Activated T-cell treated with anti-CD3 and anti-CD28 coated beads, Interleukin-2, amount 50 U/mL, for 72 hours (primary cell): ENCODE data around the gene MYO18B. TPM values are rescaled to one million over a fixed set of nuclear protein-coding genes. Genes with fewer than 3 reads are reported as not detected.

ENCODE experiments used
- ATAC-seq, 2 donors: fragments of 150-1000 bp; cut with Tn5 transposase; replicated peaks in 1 of 2; 2 replicates each; pipeline ENCODE4 v1.10.0; 2021; ENCODE audit warnings: moderate library complexity in 2 of 2, mild to moderate bottlenecking in 1 of 2
- DNase-seq, 2 donors: peaks; one replicate each; pipeline ENCODE4 v3.0.0; 2021 to 2022; ENCODE audit warnings: mixed read lengths in 1 of 2
- H3K27ac Mint-ChIP-seq: one replicate; pipeline ENCODE4 v1.8.0; 2022; ENCODE audit warnings: mild to moderate bottlenecking, moderate library complexity, mixed read lengths
- H3K27me3 Mint-ChIP-seq: one replicate; pipeline ENCODE4 v1.8.0; 2022; ENCODE audit warnings: low read depth, mixed read lengths
- H3K36me3 Mint-ChIP-seq, 2 donors: one replicate each; pipeline ENCODE4 v1.8.0; 2022; ENCODE audit warnings: mixed read lengths in 2 of 2, mild to moderate bottlenecking in 1 of 2; ENCODE audit not compliant: insufficient read depth in 2 of 2
- H3K4me1 Mint-ChIP-seq: one replicate; pipeline ENCODE4 v1.8.0; 2022; ENCODE audit warnings: low read depth, mixed read lengths
- H3K4me3 Mint-ChIP-seq, 2 donors: one replicate each; pipeline ENCODE4 v1.8.0; 2022; ENCODE audit warnings: mild to moderate bottlenecking in 2 of 2, mixed read lengths in 2 of 2, moderate library complexity in 2 of 2
- H3K9me3 Mint-ChIP-seq, 2 donors: one replicate each; pipeline ENCODE4 v1.8.0; 2022; ENCODE audit warnings: mixed read lengths in 2 of 2
- total RNA-seq, 2 donors: library from RNA; stranded (reverse); gene quantifications; one replicate each; pipeline ENCODE4 v1.2.3, GENCODE V29; 2022

MYO18B gene
- total RNA-seq, 2 donors from 2014 or later, result 2.4 to 2.8 TPM

- Mint-ChIP-seq H3K4me3 (no peak overlapping the region), H3K9me3 (peaks cover 0 to 2% of the 10 kb centered on the region in 2 donors), H3K4me1 (no peaks in the 10 kb centered on the region), H3K36me3 (no peaks in the 10 kb centered on the region), H3K27me3 (peaks cover 7% of the 10 kb centered on the region), H3K27ac (no peak overlapping the region)
- ATAC-seq (no peak), DNase-seq (no peak)
Observed at GRCh38 chr22:26023104-26023775, 281.3 kb downstream of the MYO18B start.

DNA sequence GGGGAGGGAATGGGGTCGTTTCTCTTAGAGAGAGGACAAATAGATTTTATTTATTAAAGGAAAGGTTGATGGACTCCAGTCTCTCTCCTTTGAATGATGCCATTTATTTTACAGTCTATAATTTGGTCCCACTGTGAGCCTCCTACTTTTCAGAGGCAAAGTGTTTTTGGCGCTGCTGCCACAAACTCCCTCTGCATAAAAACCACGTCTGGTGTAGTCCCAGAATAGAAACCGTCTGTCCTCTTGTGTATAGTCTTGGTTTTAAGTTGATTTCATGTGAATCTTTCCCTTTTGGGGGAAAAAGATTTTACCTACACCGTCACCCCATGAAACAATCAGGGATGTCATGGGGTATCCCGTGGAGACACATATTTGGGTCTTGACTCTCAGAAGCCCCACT is 283.6 kb downstream of the MYO18B start:
- Mint-ChIP-seq H3K9me3 (peaks cover 0 to 2% of the 10 kb centered on the region in 2 donors), H3K27me3 (no peaks in the 10 kb centered on the region), H3K36me3 (no peaks in the 10 kb centered on the region), H3K27ac (no peak overlapping the region), H3K4me3 (no peak overlapping the region), H3K4me1 (no peaks in the 10 kb centered on the region)
- ATAC-seq, result no peak
- no peak for DNase-seq

- H3K4me3 Mint-ChIP-seq, result no peak overlapping the region
- DNase-seq (no peak), ATAC-seq (no peak)
- H3K9me3 Mint-ChIP-seq, result peaks cover 0 to 2% of the 10 kb centered on the region in 2 donors
- no peaks in the 10 kb centered on the region for H3K4me1 Mint-ChIP-seq
- no peak overlapping the region for H3K27ac Mint-ChIP-seq
- H3K36me3 Mint-ChIP-seq, result no peaks in the 10 kb centered on the region
- no peaks in the 10 kb centered on the region for H3K27me3 Mint-ChIP-seq
Observed at GRCh38 chr22:26027341-26027740, 285.4 kb downstream of the MYO18B start.

- Mint-ChIP-seq H3K4me3 (no peak overlapping the region), H3K27me3 (no peaks in the 10 kb centered on the region), H3K4me1 (no peaks in the 10 kb centered on the region), H3K27ac (no peak overlapping the region), H3K9me3 (peaks cover 0 to 2% of the 10 kb centered on the region in 2 donors), H3K36me3 (peaks cover 0 to 2% of the 10 kb centered on the region in 2 donors)
- no peak for ATAC-seq
- no peak for DNase-seq
Observed at GRCh38 chr22:26031641-26032040, 289.7 kb downstream of the MYO18B start.

GRCh38 chr22:26033071-26033470 is 291.1 kb downstream of the MYO18B start:
- Mint-ChIP-seq H3K4me3 (no peak overlapping the region), H3K27me3 (no peaks in the 10 kb centered on the region), H3K4me1 (no peaks in the 10 kb centered on the region), H3K27ac (no peak overlapping the region), H3K36me3 (peaks cover 0 to 2% of the 10 kb centered on the region in 2 donors), H3K9me3 (peaks cover 0 to 2% of the 10 kb centered on the region in 2 donors)
- ATAC-seq, result no peak
- DNase-seq, result no peak

- Mint-ChIP-seq H3K9me3 (peaks cover 0 to 2% of the 10 kb centered on the region in 2 donors), H3K36me3 (peaks cover 0 to 2% of the 10 kb centered on the region in 2 donors), H3K27ac (no peak overlapping the region), H3K27me3 (no peaks in the 10 kb centered on the region), H3K4me3 (no peak overlapping the region), H3K4me1 (no peaks in the 10 kb centered on the region)
- ATAC-seq (no peak), DNase-seq (no peak)
Observed at GRCh38 chr22:26033586-26033985, 291.6 kb downstream of the MYO18B start.

DNA sequence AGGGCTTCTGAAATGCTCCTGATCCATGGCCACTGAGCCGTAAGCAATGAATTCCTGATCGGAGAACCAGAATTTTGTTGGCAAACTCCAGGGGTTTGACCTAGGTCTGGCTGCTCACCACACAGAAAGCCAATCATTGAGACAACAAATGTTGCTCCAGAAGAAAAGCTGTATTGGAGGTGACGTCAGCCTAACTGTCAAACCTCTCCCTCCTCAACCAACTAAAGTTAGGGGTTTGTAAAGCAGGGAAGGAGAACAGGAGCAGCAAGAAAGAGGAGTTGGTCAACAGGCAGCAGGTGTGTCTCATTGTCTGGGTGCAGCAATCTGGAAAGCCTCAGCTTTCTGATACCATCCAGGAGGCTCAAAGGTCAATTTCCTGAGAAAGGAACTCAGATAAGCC is 293.5 kb downstream of the MYO18B start:
- DNase-seq, result no peak
- no peak for ATAC-seq
- H3K27ac Mint-ChIP-seq, result no peak overlapping the region
- H3K27me3 Mint-ChIP-seq, result no peaks in the 10 kb centered on the region
- H3K4me3 Mint-ChIP-seq, result no peak overlapping the region
- H3K4me1 Mint-ChIP-seq, result no peaks in the 10 kb centered on the region
- peaks cover 0 to 2% of the 10 kb centered on the region in 2 donors for H3K36me3 Mint-ChIP-seq
- H3K9me3 Mint-ChIP-seq, result peaks cover 0 to 2% of the 10 kb centered on the region in 2 donors

GRCh38 chr22:26038365-26038764 is 296.4 kb downstream of the MYO18B start:
- H3K4me1 Mint-ChIP-seq, result no peaks in the 10 kb centered on the region
- H3K4me3 Mint-ChIP-seq, result no peak overlapping the region
- peaks cover 0 to 2% of the 10 kb centered on the region in 2 donors for H3K9me3 Mint-ChIP-seq
- DNase-seq (no peak), ATAC-seq (no peak)
- H3K27me3 Mint-ChIP-seq, result no peaks in the 10 kb centered on the region
- H3K36me3 Mint-ChIP-seq, result peaks cover 0 to 2% of the 10 kb centered on the region in 2 donors
- no peak overlapping the region for H3K27ac Mint-ChIP-seq

DNA sequence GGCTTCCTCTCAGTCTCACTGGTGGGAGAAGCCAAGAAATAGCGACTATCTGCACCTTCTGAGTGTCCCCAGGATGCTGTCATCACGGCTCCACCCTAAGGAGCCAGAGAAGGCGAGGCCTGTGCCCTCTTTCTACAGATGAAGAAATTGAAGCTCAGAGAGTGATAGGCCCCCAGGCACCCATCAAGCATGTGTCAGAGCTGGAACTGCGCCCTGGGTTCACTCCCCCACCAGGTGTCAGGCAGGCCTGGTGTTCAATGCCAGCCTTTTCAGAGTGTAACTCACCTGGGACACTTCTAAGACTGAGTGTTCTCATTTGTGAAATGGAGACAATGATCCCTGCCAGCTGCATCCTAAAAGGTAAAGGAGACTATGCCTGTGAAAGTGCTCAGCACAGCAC is 299.9 kb downstream of the MYO18B start:
- Mint-ChIP-seq H3K4me3 (no peak overlapping the region), H3K27me3 (peaks cover 16% of the 10 kb centered on the region), H3K27ac (no peak overlapping the region), H3K4me1 (no peaks in the 10 kb centered on the region), H3K9me3 (no peaks in the 10 kb centered on the region), H3K36me3 (no peaks in the 10 kb centered on the region)
- DNase-seq (no peak), ATAC-seq (no peak)

DNA sequence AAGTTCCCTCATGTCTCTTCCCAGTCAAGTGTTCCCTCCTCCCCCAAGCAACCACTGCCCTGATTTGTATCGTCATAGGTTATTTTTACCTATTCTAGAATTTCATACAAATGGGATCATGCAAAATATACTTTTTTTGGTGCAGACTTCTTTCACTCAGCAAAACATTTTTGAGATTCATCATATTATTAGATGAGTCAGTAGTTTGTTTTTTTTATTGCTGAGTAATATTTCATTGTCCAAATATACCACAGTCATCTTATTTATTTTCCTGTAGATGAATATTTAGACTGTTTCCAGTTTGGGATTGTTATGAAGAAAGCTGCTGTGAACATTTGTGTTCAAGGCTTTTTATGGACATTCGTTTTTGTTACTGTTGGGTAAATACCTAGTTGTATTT is 301.0 kb downstream of the MYO18B start:
- no peaks in the 10 kb centered on the region for H3K4me1 Mint-ChIP-seq
- peaks cover 16% of the 10 kb centered on the region for H3K27me3 Mint-ChIP-seq
- no peaks in the 10 kb centered on the region for H3K36me3 Mint-ChIP-seq

DNA sequence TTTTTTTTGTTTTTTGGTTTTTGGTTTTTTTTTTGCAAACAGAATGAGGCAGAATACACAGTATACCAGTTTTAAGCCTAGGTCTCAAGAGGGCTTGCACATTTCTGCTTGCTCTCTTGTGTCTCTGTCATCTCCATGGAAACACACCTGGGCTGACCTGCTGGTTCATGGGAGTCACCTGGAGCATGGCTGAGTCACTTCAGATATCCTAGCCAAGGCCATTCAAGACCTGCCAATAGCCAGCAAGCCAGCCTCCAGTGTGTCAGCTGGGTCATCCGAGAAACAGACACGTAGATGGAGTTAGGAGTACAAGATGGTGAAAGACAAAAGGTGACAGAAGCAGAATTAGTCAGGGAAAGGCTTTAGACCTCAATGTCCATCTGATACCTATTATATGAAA is 303.1 kb downstream of the MYO18B start:
- H3K27ac Mint-ChIP-seq, result no peak overlapping the region
- DNase-seq (no peak), ATAC-seq (no peak)
- H3K36me3 Mint-ChIP-seq, result no peaks in the 10 kb centered on the region
- H3K27me3 Mint-ChIP-seq, result peaks cover 16% of the 10 kb centered on the region
- H3K4me3 Mint-ChIP-seq, result no peak overlapping the region
- no peaks in the 10 kb centered on the region for H3K9me3 Mint-ChIP-seq
- no peaks in the 10 kb centered on the region for H3K4me1 Mint-ChIP-seq

More for the DNA sequence above, 301.0 kb downstream of the MYO18B start:
- H3K4me3 Mint-ChIP-seq, result no peak overlapping the region
- DNase-seq (no peak), ATAC-seq (no peak)
- no peak overlapping the region for H3K27ac Mint-ChIP-seq
- no peaks in the 10 kb centered on the region for H3K9me3 Mint-ChIP-seq

- H3K27ac Mint-ChIP-seq, result no peak overlapping the region
- no peak for ATAC-seq
- no peaks in the 10 kb centered on the region for H3K4me1 Mint-ChIP-seq
- no peak overlapping the region for H3K4me3 Mint-ChIP-seq
- H3K9me3 Mint-ChIP-seq, result no peaks in the 10 kb centered on the region
- no peak for DNase-seq
- peaks cover 16% of the 10 kb centered on the region for H3K27me3 Mint-ChIP-seq
- H3K36me3 Mint-ChIP-seq, result no peaks in the 10 kb centered on the region
Observed at GRCh38 chr22:26045860-26046259, 303.9 kb downstream of the MYO18B start.

DNA sequence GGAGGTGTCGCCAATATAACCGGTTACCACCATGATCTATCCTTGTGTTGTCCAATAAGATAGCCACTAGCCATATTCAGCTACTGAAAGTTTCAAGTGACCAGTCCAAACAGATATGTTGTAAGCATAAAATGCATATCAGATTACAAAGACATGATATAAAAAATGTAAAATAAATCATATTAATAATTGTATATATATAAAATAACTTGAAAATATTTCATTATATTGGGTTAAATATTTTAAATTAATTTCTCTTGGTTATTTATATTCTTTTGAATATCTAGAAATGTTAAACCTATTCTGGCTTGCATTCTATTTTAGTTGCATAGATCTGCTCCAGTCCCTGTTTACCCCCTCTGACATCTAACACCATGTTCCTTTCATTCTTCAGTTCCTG is 305.5 kb downstream of the MYO18B start:
- H3K9me3 Mint-ChIP-seq, result no peaks in the 10 kb centered on the region
- no peaks in the 10 kb centered on the region for H3K4me1 Mint-ChIP-seq
- H3K36me3 Mint-ChIP-seq, result no peaks in the 10 kb centered on the region
- peaks cover 20% of the 10 kb centered on the region for H3K27me3 Mint-ChIP-seq
- no peak overlapping the region for H3K27ac Mint-ChIP-seq
- no peak overlapping the region for H3K4me3 Mint-ChIP-seq
- no peak for DNase-seq
- no peak for ATAC-seq

DNA sequence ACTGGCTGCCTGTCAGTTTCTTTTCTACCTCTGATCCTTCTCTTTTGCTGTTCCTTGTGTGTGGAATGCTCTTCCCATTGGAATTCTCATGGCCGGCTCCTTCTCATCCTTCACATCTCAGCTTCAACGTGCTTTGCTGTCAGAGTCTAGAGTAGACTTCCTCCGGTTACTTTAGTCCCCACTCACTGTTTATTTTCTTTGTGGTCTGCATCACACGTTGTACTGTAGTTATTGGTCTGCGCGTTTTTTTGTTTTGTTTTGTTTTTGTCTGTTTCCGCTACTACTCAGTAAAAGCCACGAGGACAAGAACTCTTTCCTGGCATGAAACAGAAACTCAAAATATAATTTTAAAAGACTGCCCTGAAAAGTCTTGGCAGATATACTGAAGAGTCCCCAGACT is 305.9 kb downstream of the MYO18B start:
- H3K27me3 Mint-ChIP-seq, result peaks cover 23% of the 10 kb centered on the region
- no peak overlapping the region for H3K4me3 Mint-ChIP-seq
- no peak overlapping the region for H3K27ac Mint-ChIP-seq
- no peaks in the 10 kb centered on the region for H3K4me1 Mint-ChIP-seq
- no peak for DNase-seq
- no peak for ATAC-seq
- H3K9me3 Mint-ChIP-seq, result no peaks in the 10 kb centered on the region
- no peaks in the 10 kb centered on the region for H3K36me3 Mint-ChIP-seq
